ENCODE results near the gene GMDS. TPM values are rescaled to one million over a fixed set of nuclear protein-coding genes. Genes with fewer than 3 reads are reported as not detected.
A peak's percentile ranks its signal among the peaks of the same experiment; 100 is the strongest.

GMDS gene
- polyA plus RNA-seq, 1 donor: 60.1 TPM

DNA sequence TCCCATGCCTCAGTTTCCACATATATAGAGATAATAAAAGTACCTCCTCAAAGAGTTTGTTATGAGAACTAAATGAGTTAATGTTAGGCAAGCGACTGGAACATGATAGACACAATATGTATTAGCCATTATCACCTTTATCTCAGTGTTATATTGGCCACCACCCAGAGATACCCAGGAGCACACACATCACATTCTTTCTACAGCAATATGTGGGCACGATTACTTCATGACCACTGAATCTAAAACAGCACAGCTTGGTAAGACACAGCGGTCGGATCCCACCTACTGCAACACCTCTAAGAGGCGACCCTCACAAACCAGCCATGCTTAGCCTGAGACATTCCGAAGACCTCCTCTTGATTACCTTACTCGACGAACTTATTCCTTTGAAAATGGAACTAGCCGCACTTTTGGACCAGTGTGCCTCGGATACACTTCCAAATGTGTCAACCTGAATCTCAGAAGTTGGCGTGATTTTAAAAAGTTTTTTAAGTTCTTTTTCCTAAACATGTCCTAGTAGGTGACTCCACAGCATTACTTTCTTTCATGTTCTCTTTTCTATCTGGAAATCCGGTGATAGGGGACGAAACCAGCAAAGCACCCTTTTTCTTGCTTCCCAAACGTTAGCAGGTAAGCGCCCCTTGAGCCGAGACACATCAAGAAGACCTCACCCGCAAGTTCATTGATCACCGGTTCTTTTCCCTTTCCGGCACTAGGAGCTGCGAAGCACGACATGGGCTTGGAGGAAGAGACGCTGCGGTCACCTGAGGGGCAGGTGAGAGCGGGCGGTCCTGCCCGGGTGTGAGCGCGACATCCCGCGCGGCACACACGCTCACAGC, 923 bp downstream of the GMDS start:
- no peak for DNase-seq

DNA sequence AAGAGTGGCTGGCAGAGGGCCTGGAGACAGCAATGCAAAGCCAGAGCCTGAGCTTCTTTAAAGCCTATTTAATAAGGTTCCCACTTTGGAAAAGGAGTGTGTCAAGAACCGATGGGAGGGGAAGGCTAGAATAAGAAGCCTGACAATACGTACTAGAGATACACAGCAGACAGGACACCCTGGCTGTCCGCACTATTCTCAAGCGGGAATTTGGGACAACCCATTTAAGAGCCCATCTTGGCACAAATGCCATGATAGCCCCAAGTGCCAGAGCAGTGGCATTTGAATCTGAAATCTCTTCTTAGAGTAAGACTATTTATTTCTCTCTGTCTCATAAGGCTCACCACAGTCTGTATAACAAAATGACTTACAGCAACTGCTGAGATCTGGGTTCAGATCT, 3.1 kb downstream of the GMDS start:
- no peak for DNase-seq

DNA sequence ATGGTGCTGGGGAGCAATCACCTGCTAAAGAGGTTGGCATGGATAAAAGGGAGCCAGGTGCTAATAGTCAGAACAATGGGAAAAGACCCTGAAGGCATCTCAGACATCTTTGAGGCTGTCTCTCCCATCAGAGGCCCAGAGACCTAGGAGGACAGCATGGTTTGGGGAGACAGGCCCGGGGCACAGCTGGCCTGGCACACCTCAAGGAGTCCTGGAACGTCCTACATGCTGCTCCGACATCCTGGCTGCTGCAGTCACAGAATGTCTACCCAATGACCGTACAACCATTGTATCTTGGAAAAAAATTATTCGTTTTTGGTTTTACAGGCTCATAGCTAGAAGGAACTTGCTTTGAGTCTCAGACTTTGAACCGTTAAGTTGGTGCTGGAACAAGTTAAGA, 4.4 kb downstream of the GMDS start:
- DNase-seq: no peak

DNA sequence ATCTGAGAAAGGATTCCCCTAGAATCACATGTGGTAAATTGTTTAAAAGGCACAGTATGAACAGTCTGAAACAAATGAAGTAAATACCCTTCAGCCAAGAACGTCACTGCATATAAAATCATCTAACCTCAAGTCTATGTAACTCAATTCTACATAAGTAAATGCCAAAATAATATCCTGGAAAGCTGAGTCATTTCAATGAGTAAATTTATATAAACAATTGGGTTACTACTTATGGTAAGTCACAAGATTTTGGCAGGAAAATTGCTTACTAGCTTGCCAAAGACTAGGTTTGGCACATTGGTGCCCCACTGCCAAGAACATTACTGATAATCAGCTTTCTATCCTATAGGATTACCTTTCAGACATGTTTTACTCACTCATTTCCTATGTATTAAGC, 8.4 kb downstream of the GMDS start:
- no peak for DNase-seq

DNA sequence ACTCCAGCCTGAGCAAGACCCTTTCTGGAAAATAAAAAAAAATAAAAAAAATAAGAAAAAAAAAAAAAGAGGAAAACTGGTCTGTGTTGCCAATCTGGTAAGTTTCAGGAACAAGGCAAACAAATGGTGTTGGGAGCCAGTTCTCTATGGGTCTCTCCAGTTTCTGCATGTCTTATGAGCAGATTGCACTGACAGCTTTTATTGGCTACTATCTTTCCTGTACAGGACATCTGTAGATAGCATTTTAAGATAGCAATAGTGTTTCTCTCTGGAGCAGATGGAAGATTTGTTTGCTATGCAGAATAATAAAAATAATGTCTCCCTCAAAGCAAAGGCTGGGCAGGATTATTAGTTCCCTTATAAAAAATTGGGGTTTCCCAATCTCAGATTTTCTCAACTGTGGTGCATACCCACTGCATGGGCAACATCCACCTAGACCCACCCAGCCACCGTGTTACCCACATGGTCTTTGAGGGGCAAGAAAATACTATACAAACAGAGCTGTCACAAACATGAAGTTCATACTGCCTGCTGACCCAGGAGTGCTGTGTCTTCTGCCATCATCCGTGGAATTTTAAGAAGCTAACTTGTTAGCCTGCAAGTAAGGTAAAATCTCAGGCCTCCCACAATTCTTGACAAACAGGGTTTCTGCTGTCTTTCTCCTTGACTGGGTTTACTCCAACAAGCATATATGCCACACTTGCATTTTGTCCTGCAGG, 9.5 kb downstream of the GMDS start:
- DNase-seq: no peak

DNA sequence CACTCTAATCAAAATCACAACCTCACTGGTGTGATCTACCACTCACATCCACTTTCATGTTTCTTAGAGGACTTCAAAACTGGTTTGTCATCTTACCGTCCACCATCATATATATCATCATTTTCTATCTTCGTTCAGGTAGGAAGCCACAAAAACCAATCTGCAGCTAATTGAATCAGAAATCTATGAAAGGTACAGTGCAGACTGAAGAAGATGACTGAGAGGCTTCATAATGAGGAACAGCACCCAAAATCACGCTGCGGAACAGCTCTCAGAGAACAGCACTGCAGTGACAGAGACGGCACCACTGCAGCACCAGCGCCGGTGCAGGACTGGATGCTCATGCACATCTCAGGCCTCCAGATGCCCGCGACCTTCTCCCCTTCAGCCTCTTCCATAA, 13.0 kb downstream of the GMDS start:
- no peak for DNase-seq

DNA sequence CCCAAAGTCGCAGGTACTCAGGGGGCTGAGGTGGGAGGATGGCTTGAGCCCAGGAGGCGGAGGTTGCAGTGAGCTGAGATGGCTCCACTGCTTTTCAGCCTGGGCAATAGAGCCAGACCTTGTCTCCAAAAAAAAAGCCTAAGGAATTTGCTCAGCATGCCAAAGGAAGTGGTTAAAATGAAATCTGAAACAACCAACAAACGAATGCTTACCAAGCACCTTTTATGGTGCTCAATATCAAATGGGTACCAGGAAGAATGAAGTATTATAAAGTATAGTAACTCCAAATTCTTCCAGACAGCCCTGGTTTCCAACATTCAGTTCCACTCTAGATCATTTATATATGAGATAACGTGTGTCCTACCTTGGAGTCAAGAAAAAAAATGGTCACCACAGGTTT, 14.0 kb downstream of the GMDS start:
- no peak for DNase-seq

DNA sequence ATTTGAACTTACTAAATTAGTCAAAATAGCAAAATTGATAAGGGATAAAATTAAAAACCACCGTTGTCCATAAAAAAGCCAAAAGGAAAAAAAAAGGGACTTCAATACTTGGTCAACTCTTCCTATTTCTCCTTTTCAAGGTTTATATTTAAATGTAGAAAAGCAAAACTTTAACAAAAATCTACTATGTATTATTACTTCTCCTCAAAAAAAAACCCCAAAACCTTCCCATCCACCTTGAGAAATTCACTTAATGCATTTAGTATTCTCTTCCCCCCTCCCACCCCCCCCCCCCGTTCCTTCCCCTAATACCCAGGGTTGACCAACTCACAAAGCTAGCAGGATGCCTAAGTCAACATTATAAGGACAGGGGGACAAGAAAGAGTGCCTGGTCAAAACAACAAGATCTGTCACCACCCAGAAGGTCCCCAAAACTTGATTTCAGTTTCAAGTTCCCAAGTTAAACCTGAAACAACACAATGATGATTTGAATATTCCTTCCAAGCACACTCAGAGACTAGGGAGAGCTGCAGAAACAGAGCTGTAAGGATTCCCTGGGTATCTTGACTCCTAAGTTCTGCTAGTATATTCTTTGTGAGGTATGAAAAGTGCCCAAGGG, 14.6 kb downstream of the GMDS start:
- no peak for DNase-seq

DNA sequence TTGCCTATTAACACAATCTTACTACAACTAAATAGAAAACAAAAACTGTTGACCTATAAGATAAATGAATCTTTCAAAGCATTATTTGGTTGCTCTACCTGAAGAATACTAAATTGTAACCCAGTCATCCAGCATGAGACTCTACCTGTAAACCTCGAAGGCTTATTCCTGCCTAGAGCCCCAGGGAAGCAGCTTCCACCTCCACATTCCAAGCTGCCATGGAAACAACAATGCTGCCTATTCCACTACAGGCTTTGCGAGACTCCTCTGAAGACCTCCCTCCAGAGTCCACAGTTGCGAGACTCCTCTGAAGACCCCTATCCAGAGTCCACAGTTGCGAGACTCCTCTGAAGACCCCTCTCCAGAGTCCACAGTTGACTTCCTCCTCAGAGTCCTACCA, 15.7 kb downstream of the GMDS start:
- DNase-seq: no peak

DNA sequence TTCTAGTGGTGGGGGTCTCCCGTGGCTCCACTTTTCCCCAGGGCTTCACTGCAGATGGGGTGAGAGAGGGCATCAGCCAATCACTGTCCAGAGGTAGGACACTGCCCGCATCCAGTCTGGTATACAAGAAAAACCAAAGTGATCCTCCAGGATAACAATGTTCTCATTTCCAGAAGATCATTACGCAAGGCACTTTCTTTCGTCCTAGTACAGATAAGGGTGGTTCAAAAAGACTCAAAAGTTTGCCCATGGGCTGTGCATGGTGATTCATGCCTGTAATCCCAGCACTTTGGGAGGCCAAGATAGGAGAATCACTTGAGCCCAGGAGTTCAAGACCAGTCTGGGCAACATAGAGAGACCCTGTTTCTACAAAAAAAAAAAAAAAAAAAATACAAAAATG, 16.4 kb downstream of the GMDS start:
- DNase-seq: no peak

DNA sequence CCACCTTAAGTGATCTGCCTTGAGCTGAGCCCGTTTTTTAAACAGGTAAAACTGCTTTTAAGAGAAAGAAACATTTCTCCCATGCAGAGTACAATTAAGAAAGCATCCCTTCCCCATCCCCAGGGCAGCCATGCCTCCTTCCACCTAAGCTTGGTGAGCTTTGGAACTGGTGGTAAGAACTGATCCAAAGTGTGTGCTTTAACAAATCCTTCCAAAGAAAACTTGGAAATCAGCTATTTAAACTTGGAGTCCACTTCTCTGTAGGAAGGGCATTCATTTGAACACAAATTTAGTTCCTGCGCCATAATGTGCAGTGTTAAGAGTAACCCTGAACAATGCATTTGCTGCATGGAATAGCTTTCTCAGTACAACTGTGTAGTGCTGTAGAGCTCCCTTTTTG, 17.0 kb downstream of the GMDS start:
- DNase-seq: no peak

DNA sequence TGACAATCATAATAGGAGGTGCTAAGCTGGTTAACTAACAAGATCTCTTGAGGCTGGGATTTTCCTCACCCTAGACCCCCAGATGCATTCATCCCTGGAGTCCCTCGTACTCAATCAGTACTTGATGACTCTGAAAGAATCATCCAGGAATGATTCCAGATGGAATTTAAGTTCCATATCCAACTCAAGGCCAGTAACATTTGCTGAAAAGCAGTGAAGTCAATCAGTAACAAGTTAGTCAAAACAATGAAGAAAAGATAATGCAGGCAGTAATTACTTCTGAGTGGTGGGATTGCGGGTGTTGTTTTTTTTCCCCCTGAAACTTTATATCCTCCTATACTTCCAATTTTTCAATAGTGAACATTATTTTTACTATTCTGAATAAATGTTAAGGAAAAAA, 18.6 kb downstream of the GMDS start:
- DNase-seq: no peak

DNA sequence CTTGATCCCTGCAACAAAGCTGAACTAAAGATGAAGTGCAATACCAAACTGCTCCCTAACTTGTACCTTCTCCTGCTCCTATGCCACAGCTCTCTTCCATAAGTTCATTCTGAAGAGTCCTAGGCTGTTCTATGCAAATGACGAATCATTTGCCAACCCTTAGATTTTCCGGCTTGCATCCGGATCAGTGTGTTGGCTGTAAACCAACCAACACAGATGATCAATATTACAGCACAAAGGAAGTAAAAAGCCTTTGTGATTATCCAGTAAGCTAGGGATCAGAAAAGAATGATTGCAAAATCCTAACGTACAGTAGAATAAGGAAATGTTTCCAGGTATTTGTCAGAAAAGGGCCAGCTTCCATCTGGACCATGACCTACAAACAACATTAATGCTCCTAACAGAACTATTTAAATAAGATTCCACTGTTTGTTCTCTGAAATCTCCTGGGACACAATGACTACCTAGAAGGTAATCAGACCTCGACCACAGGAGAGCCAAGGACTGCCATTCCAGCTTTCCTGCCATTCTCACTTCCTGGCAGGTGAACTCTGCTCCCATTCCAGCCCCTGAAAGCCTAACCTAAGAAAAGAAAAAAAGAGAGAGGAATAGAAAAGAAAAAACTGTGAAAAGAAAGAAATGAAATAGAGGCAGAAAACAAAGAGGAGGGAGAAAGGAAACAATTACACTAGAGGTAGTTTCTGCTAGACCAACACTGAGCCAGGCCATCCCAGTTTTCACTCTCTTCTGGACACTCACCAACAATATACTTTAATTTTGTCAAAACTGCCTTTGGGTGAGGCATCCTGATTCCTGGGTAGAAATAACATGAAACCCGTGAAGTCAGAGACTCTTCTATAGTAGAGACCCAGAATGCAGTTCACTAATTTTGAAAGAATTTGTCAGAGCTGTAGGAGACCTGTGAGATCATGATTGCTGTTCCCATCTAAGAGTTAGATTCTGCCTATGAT, 19.7 kb downstream of the GMDS start:
- no peak for DNase-seq

DNA sequence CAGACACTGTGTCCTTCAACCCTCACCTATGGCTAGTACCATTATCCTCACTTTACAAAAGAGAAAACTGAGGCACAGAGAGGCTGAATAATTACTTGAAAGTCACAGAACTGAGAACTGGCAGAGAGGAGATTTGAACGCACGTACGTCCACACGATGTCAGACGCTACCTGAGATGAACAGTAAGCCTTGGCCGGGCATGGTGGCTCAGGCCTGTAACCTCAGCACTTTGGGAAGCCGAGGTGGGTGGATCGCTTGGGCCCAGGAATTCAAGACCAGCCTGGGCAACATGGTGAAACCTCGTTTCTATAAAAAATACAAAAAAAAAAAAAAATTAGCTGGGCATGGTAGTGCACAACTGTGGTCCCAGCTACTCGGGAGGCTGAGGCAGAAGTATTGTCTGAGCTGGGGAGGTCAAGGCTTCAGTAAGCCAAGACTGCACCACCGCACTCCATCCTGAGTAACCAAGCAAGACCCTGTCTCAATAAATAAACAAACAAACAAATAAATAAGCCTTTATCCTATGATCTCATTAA, 20.5 kb downstream of the GMDS start:
- no peak for DNase-seq

DNA sequence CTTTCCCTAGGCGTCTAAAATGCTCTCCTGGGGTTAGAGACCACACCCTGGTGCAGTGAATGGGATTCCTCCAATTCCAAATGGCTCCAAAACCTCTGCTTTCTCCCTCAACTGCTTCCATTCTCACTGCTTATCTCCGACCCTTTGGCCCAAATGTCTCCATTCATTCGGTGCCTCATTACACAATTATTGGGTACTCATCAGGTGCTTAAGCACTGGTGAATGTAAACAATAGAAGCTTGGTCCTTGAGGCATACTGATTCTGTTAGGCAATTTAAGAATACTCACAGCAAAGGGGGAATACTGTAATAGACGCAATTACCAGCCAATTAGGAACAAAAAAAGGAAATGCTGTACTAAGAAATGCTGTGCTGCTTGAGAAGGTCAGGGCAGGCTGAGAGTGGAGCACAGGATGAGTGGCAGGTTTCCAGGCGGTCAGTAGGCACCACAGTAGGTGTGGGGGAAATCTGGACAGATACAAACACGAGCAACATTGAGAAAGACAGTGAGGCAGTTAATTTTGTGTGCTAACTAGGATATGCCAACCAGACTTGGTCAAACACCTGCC, 23.0 kb downstream of the GMDS start:
- no peak for DNase-seq

DNA sequence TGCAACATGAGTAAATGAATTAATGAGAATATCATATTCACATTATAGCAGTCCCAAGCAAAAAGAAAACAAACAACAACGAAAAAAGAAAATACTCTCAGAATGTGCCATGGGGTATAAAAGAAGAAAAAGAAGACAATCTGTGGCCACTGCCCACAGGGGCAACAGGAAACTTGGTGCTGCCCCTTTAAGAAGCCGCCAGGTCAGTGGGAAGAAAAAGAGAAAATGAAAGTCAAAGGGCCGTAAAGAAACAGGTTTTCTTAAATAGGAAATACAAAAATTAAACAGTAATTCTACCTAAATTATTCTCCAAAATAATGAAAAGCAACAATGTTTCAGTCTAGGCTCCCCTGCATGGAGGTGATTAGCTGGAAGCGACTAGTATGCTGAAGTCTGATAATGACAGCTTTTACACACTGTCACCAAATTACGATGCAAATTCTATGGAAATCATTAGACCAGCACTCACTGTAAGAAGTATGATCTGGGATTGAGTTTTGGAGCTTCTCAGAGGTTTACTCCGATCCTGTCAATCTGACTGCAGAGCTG, 23.6 kb downstream of the GMDS start:
- no peak for DNase-seq

DNA sequence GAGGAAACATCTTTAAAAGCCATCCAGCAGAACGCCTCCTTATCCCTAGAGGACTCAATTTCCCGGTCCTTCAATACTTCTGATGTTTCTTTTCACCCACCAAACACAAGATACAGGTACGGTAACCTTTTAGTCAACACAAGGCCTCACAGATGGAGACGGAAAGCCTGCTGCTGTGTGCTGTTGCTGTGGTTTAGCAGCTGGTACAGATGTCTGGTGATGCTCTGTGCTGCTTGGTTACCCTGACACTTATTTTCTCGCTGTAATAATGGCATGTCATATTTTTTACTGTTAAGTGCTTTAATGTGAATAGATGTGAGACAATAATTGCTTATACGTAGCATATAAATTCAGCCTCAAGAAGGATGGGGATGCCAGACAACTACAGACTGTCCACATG, 25.3 kb downstream of the GMDS start:
- DNase-seq: no peak

DNA sequence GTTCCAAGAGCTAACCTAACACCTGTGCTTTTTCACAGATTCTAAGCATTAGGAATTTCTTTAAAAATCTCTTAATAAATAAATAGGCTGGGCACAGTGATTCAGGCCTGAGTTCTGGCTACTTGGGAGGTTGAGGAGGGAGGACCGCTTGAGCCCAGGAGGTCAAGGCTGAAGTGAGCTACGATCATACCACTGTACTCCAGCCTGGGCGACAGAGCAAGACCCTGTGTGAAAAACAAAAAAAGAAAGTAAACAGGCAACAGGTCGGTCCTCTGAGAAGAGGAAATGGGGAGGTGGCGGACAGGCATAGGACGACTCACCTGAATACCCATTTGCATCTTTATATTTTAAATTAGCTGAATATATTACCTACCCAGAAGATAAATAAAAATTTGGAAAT, 26.5 kb downstream of the GMDS start:
- DNase-seq: no peak

DNA sequence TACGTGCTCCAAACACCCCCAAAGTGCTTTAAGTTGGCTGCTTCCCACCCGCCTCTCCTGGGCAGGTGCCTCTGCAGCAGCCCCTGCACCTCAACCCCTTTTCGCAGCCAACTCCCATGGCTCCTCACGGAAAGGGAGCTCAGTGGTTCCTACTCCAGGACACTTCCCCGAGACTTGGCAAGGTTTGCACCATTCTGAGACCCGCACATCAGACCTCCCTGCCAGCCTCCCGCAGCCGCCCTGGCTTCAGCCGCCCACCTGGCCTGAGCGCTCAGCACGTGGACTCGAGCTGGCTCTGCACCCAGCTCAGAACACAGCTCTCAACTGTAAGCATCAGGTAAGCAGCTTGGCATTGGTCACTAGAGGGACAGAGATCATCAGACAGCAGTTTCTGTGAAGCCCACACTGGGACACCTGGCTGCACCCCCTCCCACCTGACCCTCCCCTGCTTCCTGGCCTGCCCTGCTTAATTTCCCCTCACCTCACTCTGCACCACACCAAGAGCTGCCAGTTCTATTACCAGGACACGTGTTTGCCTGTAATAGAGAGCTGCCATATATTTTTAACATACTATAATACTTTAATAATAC, 28.5 kb downstream of the GMDS start:
- DNase-seq: no peak

DNA sequence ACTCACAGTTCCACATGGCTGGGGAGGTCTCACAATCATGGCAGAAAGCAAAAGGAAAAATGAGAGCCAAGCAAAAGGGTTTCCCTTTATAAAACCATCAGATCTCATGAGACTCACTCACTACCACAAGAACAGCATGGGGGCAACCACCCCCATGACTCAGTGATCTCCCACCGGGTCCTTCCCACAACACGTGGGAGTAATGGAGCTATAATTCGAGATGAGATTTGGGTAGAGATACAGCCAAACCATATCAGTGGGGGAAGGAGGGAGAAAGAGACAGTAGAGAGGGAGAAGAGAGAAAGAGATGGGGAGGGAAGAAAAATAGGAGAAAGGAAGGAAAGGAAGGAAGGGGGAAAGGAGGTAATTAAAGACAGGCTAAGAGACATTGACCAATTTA, 30.1 kb downstream of the GMDS start:
- no peak for DNase-seq

DNA sequence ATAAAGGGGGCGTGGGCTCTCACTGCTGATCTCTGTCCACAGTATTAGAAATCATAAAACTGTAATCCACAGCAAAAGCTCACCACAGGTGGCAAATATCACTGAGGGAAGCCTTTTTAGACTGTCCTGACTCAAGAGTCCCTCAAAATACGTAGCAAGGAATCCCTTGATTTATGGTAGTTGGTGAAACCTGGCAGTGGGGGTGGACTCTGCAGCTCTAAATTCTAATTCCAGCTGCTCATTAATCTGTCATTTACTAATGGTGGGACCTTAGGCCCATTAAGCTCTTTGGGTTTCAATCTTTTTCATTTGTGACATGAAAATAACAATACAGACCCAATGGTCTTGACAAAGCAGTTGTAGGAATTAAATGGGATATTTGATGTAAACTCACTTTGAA, 32.3 kb downstream of the GMDS start:
- DNase-seq: peak; percentile 52

All from left kidney (tissue), 2 donors.